Measurements from ENCODE around the gene ZBTB46.

DNA sequence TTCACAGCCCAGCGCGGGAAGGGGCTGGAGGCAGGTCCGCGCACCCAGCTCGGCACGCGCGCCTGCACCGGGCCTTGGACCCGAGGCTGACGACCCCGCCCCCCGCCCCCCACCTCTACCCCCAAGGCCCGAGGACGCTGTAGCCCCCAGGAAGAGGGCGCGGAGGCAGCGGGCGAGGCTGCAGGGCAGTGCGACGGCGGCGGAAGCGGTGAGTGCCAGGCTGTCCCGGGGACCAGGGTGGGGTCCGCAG lies 93.4 kb downstream of the ZBTB46 start:
- TF ChIP-seq, protein P1, sequence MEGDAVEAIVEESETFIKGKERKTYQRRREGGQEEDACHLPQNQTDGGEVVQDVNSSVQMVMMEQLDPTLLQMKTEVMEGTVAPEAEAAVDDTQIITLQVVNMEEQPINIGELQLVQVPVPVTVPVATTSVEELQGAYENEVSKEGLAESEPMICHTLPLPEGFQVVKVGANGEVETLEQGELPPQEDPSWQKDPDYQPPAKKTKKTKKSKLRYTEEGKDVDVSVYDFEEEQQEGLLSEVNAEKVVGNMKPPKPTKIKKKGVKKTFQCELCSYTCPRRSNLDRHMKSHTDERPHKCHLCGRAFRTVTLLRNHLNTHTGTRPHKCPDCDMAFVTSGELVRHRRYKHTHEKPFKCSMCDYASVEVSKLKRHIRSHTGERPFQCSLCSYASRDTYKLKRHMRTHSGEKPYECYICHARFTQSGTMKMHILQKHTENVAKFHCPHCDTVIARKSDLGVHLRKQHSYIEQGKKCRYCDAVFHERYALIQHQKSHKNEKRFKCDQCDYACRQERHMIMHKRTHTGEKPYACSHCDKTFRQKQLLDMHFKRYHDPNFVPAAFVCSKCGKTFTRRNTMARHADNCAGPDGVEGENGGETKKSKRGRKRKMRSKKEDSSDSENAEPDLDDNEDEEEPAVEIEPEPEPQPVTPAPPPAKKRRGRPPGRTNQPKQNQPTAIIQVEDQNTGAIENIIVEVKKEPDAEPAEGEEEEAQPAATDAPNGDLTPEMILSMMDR (IDR thresholded peaks at IDR 0.05), result no peak
- TF ChIP-seq POLR2A (IDR thresholded peaks at IDR 0.05), result no peak

Measured in vagina (tissue), 2 donors.